K562 treated with DMSO at 1 percent for 12 hours (cell line): ENCODE data around the gene PTGR2. TPM values are rescaled to one million over a fixed set of nuclear protein-coding genes. Genes with fewer than 3 reads are reported as not detected.

Experiments used
- total RNA-seq: library from RNA; unstranded; fragments of 300-600 nt; gene quantifications from 2 replicates; pipeline ENCODE4 v1.2.3, GENCODE V29; 2022; ENCODE audit not compliant: insufficient read depth

Gene PTGR2
- 1.4 and 3.0 TPM in 2 replicates for total RNA-seq

DNA sequence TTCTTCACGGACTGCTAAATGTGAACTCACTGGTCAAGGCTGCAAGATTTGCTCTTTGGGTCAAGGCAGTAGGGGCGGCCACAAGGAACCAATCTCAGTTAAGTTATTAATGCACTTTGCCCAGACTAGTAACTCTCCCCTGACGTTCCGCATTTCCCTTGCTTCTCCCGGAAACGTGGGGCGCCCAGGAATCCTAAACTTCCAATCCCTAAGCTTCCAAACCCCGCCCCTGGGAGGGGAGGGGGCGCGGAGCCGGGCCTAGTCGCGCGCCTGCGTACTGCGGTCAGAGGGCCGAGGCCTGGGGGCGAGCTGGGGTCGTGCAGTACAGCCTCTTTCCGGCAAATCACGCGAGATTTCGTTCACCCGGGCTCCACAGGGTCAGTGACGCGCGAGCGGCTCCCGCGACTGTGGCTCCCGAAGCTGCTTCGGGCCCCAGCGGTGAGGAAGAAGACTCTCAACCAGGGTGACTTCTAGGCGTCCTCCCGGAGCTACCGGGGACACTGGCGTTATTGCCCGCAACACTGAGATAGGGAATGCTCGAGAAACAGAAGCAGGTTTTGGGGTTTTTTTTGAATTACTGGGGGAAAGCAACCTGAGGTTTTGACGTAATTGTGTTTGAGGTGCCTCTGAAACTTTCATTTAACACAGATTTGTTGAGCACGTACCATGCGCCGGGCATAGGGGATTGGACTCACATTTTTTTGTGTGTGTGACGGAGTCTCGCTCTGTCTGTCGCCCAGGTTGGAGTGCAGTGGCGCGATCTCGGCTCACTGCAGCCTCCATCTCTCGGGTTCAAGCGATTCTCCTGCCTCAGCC lies at the start of gene PTGR2:
PTGR2 (plus strand) TSS at position 265 of the 816 bp plus-strand sequence. CDS start 7,032 bp downstream, outside the sequence.

DNA sequence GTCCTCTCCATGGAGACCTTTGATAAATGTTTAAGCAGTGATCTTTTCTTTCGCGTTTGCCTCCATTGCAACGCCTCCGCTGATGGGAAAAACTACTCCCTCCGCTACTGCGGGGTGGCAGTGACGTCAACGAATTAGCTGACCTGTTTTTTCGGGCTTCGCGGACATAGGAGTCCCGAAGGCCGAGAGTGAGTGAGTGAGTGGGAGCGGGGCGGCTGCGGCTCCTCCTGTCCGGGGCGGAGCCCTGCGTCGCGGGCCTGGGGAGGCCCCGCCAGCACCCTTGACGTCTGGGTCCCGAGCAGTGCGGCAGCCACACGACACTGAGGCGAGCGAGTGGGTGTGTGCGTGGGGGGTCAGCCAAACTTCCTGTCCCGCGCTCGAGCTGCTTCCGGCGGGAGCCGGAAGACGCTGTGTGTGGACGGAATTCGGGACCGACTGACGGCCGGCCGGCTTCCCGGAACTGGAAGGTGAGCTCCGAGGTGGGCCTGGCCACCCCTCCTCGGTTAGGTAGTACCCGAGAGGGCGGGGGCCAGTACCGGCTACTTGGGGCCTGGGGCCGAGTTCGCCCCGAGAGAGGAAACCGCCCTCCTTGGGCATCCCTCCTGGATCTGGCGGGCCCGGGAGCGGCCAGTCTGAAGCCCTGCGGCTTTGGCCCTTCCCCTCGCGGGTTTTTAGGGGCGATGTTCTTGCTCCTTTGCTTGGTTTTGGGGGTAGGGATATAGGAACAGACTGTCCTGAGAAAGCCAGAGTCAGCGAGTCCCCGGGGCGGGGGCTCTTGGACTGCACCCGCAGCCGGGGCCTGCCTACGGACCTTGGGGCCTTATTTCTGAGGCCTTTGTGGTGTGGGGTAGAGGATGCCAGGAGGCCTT lies 35.1 kb downstream of the PTGR2 start, which contains the start of gene ZNF410:
ZNF410 (plus strand) TSS at position 411 of the 869 bp plus-strand sequence. CDS start 5,317 bp downstream, outside the sequence.

Other genes with a start within 250 kb of the PTGR2 start
- gene ACOT6, start 239.3 kb upstream of the PTGR2 start, total RNA-seq: not detected in 2 replicates
- gene DNAL1, start 206.8 kb upstream of the PTGR2 start, total RNA-seq: 0.60 and 4.4 TPM in 2 replicates
- gene PNMA1, start 137.4 kb upstream of the PTGR2 start, total RNA-seq: 21.1 and 38.1 TPM in 2 replicates
- 22.3 and 29.3 TPM in 2 replicates for gene ZNF410, start 35.0 kb downstream of the PTGR2 start, total RNA-seq
- gene FAM161B, start 98.3 kb downstream of the PTGR2 start, total RNA-seq: 0.93 and 2.3 TPM in 2 replicates
- 21.0 and 22.3 TPM in 2 replicates for gene COQ6, start 98.5 kb downstream of the PTGR2 start, total RNA-seq
- gene ENTPD5, start 167.5 kb downstream of the PTGR2 start, total RNA-seq: 4.4 and 9.1 TPM in 2 replicates
- gene BBOF1, start 167.5 kb downstream of the PTGR2 start, total RNA-seq: 0.50 and 0.83 TPM in 2 replicates
- 1.1 and 3.2 TPM in 2 replicates for gene ALDH6A1, start 232.6 kb downstream of the PTGR2 start, total RNA-seq
- 3.3 and 6.2 TPM in 2 replicates for gene LIN52, start 233.1 kb downstream of the PTGR2 start, total RNA-seq